ENCODE measurements around the gene TYRO3.
"Not testable (repeated sequence)": the region's sequence is repeated elsewhere in the genome, so short reads cannot be mapped to it uniquely, and the experiment has no call there.

Gene TYRO3

DNA sequence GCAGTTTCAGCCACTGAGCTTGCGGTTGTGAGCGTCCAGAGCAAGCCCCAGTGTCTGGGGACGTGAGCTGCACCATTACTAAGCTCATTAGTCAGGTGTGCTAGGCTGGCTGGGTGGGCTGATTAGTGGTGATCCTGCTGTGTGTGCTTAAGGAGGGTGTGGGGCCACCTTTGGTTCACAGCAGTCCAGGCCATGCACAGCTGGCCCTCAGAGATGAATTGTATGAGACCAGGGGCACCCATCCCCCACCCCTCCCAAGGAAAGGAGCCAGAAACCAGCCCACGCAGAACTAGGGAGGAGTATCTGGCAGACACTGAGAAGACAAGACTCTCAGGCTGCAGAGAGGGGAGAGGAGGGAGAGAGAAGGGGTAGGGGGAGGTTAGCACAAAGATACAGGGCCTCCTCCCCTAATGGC lies 3.8 kb downstream of the TYRO3 start:
- H3K27ac Mint-ChIP-seq, result no peak overlapping the region
- peaks cover 13% of the 10 kb centered on the region for H3K4me1 Mint-ChIP-seq (ENCODE audit: low read depth)
- H3K9me3 Mint-ChIP-seq, result no peaks in the 10 kb centered on the region
- H3K27me3 Mint-ChIP-seq, result peaks cover 20% of the 10 kb centered on the region
- H3K36me3 Mint-ChIP-seq (ENCODE audit: low read depth), result no peaks in the 10 kb centered on the region
- H3K4me3 Mint-ChIP-seq, result no peak overlapping the region

DNA sequence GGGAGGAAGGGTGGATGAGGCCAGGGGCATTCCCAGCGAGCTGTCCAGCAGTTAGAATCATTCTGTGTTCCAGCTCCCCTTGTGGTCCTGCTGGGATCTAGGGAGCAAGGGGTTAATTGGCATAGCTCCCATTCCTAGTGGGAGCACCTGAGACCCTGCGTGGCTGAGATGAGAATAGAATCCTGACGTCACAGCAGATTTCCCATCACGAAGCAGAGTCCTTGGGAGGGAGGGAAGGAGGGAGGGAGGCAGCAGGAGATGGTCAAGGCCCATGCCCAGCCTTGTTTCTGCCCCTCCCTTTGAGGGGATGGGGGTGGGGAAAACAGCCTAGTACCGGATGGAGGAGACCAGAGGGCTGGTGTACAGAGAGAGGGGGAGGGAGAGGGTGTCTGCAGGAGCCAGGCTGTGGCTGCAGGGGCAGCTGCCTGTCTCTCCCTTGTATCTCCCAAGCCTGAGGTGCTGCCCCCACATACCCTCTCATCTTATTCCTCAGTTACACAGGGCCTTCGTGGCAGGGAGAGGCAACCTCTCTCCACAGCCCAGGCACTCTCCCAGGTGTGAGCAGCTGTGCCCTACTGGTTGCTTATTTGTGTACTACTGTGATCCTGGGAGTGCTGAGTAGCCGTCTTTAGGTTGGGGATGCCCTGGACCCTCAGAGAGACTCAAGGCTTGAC lies 5.4 kb downstream of the TYRO3 start:
- peaks cover 17% of the 10 kb centered on the region for H3K27me3 Mint-ChIP-seq
- no peaks in the 10 kb centered on the region for H3K9me3 Mint-ChIP-seq
- H3K4me3 Mint-ChIP-seq, result no peak overlapping the region
- H3K4me1 Mint-ChIP-seq (ENCODE audit: low read depth), result peaks cover 5% of the 10 kb centered on the region
- H3K27ac Mint-ChIP-seq, result no peak overlapping the region
- no peaks in the 10 kb centered on the region for H3K36me3 Mint-ChIP-seq (ENCODE audit: low read depth)

DNA sequence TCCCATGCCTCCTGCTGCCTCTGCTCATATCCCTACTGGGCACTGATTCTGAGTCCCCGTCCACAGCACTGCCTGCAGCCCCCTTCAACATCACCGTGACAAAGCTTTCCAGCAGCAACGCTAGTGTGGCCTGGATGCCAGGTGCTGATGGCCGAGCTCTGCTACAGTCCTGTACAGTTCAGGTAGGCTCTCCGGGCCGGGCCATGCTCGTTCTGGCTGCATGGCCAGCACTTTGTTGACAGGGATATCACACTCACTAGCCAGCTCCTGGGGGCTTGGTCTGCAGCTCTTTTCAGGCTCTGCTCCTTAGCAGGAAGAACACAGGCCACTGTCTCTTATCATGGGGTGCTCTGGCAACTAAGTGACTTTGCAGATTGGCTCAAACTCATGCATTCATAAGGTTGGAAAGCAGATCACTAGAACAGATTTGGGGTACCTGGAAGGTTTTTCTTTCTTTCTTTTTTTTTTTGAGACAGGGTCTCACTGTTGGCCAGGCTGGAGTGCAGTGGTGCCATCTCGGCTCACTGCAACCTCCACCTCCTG lies 6.0 kb downstream of the TYRO3 start:
- no peaks in the 10 kb centered on the region for H3K9me3 Mint-ChIP-seq
- no peak overlapping the region for H3K27ac Mint-ChIP-seq
- H3K27me3 Mint-ChIP-seq, result peaks cover 12% of the 10 kb centered on the region

GRCh38 chr15:41565702-41566101 lies 6.7 kb downstream of the TYRO3 start:
- Mint-ChIP-seq H3K36me3 (ENCODE audit: low read depth) (no peaks in the 10 kb centered on the region), H3K9me3 (no peaks in the 10 kb centered on the region), H3K27ac (no peak overlapping the region), H3K4me3 (no peak overlapping the region), H3K27me3 (peaks cover 5% of the 10 kb centered on the region), H3K4me1 (ENCODE audit: low read depth) (no peaks in the 10 kb centered on the region)

More for the DNA sequence above, 6.0 kb downstream of the TYRO3 start:
- H3K4me3 Mint-ChIP-seq, result no peak overlapping the region
- no peaks in the 10 kb centered on the region for H3K4me1 Mint-ChIP-seq (ENCODE audit: low read depth)
- H3K36me3 Mint-ChIP-seq (ENCODE audit: low read depth), result no peaks in the 10 kb centered on the region

DNA sequence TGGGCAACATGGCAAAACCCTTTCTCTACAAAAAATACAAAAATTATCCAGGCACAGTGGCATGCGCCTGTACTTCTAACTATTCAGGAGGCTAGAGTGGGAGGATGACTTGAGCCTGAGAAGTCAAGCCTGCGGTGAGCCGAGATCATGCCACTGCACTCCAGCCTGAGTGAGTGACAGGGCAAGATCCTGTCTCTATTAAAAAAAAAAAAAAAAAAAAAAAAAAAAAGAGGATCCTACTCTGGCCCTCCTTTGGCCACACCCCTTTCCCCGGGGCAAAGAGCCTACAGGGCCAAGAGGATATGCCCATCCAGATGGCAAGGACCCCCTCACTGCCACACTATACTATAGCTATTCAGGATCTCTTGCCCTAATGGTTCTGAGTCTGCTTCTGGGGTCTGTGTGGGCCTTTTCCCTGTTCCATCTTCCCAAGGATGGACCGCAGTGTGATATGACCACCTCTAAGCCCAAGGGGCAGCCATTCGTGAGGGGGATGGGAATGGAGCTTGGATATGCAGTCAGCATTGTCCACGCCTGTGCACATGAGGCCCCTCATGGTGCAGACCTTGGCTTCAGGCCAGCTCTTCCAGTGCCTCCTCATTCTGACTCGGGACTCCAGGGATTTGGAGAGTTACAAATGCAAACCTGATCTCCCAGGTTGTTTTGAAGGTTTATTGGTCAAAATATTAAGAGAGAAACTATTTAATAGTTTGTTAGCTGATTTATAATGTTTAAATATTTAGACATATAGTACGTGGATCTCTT lies 7.3 kb downstream of the TYRO3 start:
- peaks cover 4% of the 10 kb centered on the region for H3K27me3 Mint-ChIP-seq
- H3K27ac Mint-ChIP-seq, result no peak overlapping the region
- H3K9me3 Mint-ChIP-seq, result no peaks in the 10 kb centered on the region
- no peaks in the 10 kb centered on the region for H3K36me3 Mint-ChIP-seq (ENCODE audit: low read depth)
- no peaks in the 10 kb centered on the region for H3K4me1 Mint-ChIP-seq (ENCODE audit: low read depth)
- no peak overlapping the region for H3K4me3 Mint-ChIP-seq

DNA sequence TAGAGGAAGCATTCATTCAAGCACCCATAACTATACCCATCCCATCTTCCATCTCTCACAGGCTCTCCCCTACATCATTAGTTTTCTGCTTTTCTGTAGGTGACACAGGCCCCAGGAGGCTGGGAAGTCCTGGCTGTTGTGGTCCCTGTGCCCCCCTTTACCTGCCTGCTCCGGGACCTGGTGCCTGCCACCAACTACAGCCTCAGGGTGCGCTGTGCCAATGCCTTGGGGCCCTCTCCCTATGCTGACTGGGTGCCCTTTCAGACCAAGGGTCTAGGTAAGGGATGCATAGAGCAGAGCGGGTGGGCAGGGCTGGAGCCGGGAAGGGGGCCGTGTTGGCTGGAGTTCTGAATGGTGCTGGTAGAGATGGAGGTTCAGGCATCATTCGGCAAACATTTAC lies 8.2 kb downstream of the TYRO3 start:
- H3K27ac Mint-ChIP-seq, result no peak overlapping the region
- no peaks in the 10 kb centered on the region for H3K4me1 Mint-ChIP-seq (ENCODE audit: low read depth)
- no peaks in the 10 kb centered on the region for H3K36me3 Mint-ChIP-seq (ENCODE audit: low read depth)
- no peak overlapping the region for H3K4me3 Mint-ChIP-seq
- H3K9me3 Mint-ChIP-seq, result no peaks in the 10 kb centered on the region
- peaks cover 4% of the 10 kb centered on the region for H3K27me3 Mint-ChIP-seq

- Mint-ChIP-seq H3K36me3 (ENCODE audit: low read depth) (no peaks in the 10 kb centered on the region), H3K27me3 (peaks cover 4% of the 10 kb centered on the region), H3K4me3 (no peak overlapping the region), H3K4me1 (ENCODE audit: low read depth) (no peaks in the 10 kb centered on the region), H3K27ac (no peak overlapping the region), H3K9me3 (no peaks in the 10 kb centered on the region)
Observed at GRCh38 chr15:41567862-41568261, 8.8 kb downstream of the TYRO3 start.

- H3K27ac Mint-ChIP-seq, result no peak overlapping the region
- no peaks in the 10 kb centered on the region for H3K9me3 Mint-ChIP-seq
- no peaks in the 10 kb centered on the region for H3K4me1 Mint-ChIP-seq (ENCODE audit: low read depth)
- peaks cover under 1% of the 10 kb centered on the region for H3K27me3 Mint-ChIP-seq
- no peaks in the 10 kb centered on the region for H3K36me3 Mint-ChIP-seq (ENCODE audit: low read depth)
- no peak overlapping the region for H3K4me3 Mint-ChIP-seq
Observed at GRCh38 chr15:41568350-41569017, 9.5 kb downstream of the TYRO3 start.

DNA sequence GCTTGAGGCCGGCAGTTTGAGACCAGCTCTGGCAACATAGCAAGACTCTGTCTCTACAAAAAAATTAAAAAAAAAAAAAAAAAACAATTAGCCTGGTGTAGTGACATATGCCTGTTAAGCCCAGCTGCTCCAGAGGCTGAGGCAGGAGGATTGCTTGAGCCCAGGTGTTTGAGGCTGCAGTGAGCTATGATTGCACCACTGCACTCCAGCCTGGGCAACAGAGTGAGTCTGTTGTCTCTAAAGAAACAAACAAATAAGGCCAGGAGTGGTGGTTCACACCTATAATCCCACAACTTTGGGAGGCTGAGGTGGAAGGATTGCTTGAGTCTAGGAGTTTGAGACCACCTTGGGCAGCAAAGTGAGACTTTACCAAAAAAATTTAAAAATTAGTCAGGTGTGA lies 10.2 kb downstream of the TYRO3 start:
- H3K9me3 Mint-ChIP-seq; H3K27me3 Mint-ChIP-seq; H3K27ac Mint-ChIP-seq; H3K4me3 Mint-ChIP-seq; H3K4me1 Mint-ChIP-seq (ENCODE audit: low read depth); H3K36me3 Mint-ChIP-seq (ENCODE audit: low read depth): not testable (repeated sequence)

DNA sequence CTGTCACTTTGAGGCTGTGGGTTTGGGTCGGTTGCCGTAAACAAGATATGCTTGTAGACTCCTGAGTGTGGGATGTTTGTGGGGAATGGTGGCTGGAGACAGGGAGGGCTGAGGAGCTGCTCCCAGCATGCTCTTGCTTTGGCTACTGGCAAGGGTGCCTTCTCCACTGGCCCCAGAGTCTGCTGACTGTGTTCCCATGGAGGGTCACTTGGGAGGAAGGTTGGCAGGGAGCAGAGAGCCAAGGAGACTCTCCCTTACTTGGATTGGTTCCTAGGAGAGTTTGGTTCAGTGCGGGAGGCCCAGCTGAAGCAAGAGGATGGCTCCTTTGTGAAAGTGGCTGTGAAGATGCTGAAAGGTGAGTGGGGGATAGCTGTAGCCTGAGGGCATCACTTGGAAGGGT lies 11.8 kb downstream of the TYRO3 start:
- no peaks in the 10 kb centered on the region for H3K9me3 Mint-ChIP-seq
- H3K4me1 Mint-ChIP-seq (ENCODE audit: low read depth), result no peaks in the 10 kb centered on the region
- H3K4me3 Mint-ChIP-seq, result no peak overlapping the region
- H3K36me3 Mint-ChIP-seq (ENCODE audit: low read depth), result no peaks in the 10 kb centered on the region
- H3K27me3 Mint-ChIP-seq, result no peaks in the 10 kb centered on the region
- H3K27ac Mint-ChIP-seq, result no peak overlapping the region

DNA sequence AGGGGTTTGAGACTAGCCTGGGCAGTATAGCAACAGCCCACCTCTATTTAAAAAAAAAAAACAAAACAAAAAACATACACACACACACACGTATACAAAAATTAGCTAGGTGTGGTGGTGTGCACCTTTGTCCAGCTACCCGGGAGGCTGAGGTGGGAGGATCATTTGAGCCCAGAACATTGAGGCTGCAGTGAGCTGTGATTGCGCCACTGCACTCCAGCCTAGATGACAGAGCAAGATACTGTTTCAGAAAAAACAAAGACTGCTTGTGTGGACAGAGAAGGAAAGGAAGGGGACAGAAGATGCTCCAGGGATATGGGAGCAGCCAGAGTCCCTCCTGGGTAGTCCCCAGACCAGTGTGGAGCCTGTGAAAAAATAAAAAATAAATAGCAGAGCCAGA lies 12.9 kb downstream of the TYRO3 start:
- Mint-ChIP-seq H3K36me3 (ENCODE audit: low read depth) (no peaks in the 10 kb centered on the region), H3K4me1 (ENCODE audit: low read depth) (no peaks in the 10 kb centered on the region), H3K27ac (no peak overlapping the region), H3K27me3 (no peaks in the 10 kb centered on the region), H3K4me3 (no peak overlapping the region), H3K9me3 (no peaks in the 10 kb centered on the region)

DNA sequence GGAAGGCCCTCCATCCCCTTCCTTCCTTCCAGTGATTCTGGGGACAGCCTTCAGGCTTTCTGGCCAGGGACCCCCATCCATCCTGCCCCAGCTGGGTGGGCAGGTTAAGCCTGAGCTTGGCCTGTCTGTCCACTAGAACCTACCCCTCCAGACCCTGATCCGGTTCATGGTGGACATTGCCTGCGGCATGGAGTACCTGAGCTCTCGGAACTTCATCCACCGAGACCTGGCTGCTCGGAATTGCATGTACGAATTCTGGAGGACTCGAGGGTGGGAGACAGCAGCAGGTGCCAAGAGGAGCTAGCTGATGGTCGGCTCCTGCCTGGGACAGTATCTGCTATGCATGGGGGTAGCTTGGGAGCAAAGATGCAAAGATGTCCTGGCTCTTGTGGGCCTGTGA lies 13.9 kb downstream of the TYRO3 start:
- H3K27ac Mint-ChIP-seq, result no peak overlapping the region
- H3K27me3 Mint-ChIP-seq, result no peaks in the 10 kb centered on the region
- H3K4me3 Mint-ChIP-seq, result no peak overlapping the region
- no peaks in the 10 kb centered on the region for H3K4me1 Mint-ChIP-seq (ENCODE audit: low read depth)
- H3K36me3 Mint-ChIP-seq (ENCODE audit: low read depth), result no peaks in the 10 kb centered on the region
- no peaks in the 10 kb centered on the region for H3K9me3 Mint-ChIP-seq

GRCh38 chr15:41573396-41573795 lies 14.4 kb downstream of the TYRO3 start:
- Mint-ChIP-seq H3K9me3 (no peaks in the 10 kb centered on the region), H3K27me3 (no peaks in the 10 kb centered on the region), H3K36me3 (ENCODE audit: low read depth) (no peaks in the 10 kb centered on the region), H3K4me3 (no peak overlapping the region), H3K4me1 (ENCODE audit: low read depth) (no peaks in the 10 kb centered on the region), H3K27ac (no peak overlapping the region)

DNA sequence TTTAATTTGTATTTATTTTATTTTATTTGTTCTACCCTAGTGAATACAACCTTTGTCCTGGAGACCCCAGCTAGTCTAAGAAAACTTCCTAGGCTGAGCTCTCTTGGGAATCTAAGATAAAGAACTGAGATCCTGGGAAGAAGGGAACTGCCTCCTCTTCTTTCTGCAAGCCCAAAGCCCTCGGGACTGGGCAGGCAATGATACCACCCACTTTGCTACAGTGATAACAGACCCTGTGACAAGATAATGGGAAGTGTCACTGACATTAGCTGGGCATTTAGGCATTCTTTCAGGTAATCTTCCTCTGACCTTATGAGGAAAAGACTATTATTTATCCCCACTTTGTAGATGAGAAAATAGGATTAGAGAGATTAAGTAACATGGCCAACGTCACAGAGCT lies 15.1 kb downstream of the TYRO3 start:
- H3K4me3 Mint-ChIP-seq, result no peak overlapping the region
- no peaks in the 10 kb centered on the region for H3K36me3 Mint-ChIP-seq (ENCODE audit: low read depth)
- H3K9me3 Mint-ChIP-seq, result no peaks in the 10 kb centered on the region
- H3K27me3 Mint-ChIP-seq, result no peaks in the 10 kb centered on the region
- H3K4me1 Mint-ChIP-seq (ENCODE audit: low read depth), result no peaks in the 10 kb centered on the region
- no peak overlapping the region for H3K27ac Mint-ChIP-seq

DNA sequence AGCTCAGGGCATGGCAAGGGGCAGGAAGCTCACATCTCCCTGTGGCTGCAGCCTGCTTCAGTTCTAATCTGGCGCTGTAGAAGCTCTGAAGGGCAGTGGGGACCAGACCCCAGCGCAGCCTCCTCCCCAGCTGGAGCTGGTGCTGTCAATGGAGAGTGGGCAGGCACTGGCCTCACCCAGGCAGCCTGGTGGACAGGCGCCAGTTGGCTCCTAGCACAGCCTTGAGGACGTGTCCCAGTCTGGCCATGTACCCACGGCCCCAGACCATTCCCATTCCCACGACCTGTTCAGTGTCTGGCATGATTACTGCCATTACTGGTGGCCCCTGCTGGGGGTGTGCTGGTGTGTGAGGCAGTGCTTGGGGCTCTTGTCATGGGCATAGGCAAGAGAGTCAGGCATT lies 16.3 kb downstream of the TYRO3 start:
- Mint-ChIP-seq H3K27me3 (no peaks in the 10 kb centered on the region), H3K4me1 (ENCODE audit: low read depth) (no peaks in the 10 kb centered on the region), H3K27ac (no peak overlapping the region), H3K36me3 (ENCODE audit: low read depth) (no peaks in the 10 kb centered on the region), H3K9me3 (no peaks in the 10 kb centered on the region), H3K4me3 (no peak overlapping the region)

Measured in stimulated activated naive CD8-positive, alpha-beta T cell treated with anti-CD3 and anti-CD28 coated beads, Interleukin-15, Interleukin-2, amounts not matched to agents 100 ng/mL and 50 ng/mL, for 24 hours (primary cell).